NOMO-1 treated with DMSO at 0.1 percent for 48 hours (cell line): ENCODE results near the gene DNAJB14.
"Not testable (repeated sequence)": the region's sequence is repeated elsewhere in the genome, so short reads cannot be mapped to it uniquely, and the experiment has no call there.

Experiments used
- DNase-seq: peaks from one replicate; lab custom pipeline; 2025; ENCODE audit not compliant: unreplicated experiment; lab: John Stamatoyannopoulos, UW

DNAJB14 gene

DNA sequence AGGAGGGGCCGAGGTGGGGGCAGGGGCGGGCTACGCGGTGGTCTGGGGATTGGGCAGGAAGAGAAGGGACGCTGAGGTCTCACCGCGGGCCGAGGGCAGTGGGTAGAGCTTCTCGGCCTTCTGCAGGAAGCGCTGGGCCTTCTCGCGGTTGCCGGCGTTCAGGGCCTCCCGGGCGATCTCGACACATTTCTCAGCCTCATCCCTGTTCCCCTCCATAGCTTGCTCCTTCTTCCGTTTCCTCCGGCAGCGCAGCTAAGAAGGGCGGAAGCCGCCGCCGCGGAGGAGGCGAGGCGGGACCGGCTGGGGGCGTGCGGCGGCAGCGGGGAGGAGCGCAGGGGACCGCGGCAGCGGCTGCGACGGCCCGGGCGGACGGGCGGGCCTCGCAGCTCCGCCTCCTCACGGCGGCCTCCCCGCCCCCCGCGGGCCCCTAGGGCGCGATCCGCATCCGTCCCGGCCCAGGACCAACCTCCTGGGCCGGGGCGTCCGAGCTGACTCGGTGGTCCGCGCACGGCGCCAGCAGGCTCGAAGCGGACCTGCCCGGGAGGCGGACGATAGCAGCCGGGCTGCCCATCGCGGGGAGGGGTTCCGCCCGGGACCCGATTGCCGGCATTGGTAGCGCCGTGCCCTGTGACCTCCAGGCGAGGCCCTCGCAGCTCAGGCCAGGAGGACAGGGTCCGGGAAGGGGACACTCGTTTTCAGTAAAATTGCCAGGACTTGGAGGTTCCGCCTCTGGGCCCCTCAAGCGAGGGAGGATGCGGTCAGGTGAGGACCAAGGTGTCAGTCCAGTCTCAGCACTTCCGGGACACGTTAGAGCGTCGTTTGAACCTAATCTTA is at the start of gene DNAJB14:
DNAJB14 (minus strand) TSS at position 263 of the 834 bp plus-strand sequence; CDS start at position 216, 47 bp downstream.
- peak; percentile 76 for DNase-seq

DNA sequence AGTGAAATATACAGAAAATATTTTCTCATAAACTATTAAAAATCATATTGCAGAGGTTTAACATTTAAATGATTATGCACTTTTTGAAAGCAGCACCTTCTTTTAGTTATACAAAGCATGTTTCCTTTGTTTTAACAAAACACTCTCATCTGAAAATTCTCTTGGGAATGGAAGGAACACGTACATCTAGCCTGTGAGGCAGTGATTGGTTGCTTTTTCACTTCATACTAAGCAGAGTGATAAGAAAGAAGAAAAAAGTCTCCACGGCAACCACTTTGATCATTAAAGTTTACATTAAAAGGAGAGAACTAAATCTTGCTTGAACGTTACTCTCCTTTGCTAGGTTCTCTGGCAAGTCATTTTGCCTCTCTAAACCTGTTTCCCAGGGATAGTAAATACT is 45.3 kb upstream of the DNAJB14 start:
- DNase-seq = no peak

DNA sequence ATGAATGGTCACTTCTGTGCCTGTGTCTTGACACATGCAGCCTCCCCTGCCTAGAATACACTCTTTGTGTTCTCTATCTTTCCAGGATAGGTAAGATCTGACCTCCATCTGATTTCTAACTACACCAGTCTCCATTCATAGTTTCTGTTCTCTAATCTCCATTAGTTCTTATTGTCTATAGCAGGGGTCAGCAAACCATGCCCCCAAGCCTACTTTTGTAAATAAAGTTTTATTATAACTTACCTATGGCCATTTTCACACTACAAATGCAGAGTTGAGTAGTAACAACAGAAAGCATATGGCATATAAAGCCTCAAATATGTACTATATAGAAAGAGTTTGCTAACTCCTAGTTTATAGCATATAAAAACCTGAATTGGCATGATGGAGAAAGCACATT is 41.3 kb upstream of the DNAJB14 start:
- no peak for DNase-seq

GRCh38 chr4:99986792-99987191 is 40.4 kb upstream of the DNAJB14 start:
- no peak for DNase-seq

- no peak for DNase-seq
Measured at GRCh38 chr4:99983289-99983943, 37.0 kb upstream of the DNAJB14 start.

GRCh38 chr4:99979872-99980271 is 33.5 kb upstream of the DNAJB14 start:
- no peak for DNase-seq

GRCh38 chr4:99971453-99972111 is 25.2 kb upstream of the DNAJB14 start:
- DNase-seq = no peak

DNA sequence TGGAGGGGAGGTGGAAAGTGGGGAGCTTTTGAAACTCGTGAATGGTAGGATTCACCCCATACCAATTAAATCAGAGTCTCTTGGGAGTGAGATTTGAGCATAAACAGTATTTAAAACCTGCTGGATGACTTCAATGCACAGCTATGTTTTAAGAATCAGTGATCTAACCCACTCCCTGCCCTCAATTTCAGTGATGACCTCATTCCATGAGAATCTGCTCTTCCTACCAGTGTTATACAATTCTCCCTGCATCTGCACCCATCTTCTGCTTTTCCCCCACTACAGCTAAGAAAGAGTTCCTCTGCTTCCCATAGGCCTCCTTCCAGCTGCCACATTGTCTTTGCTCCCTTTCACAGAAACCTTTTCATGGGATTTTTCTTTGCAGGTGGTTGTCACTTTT is 21.9 kb upstream of the DNAJB14 start:
- no peak for DNase-seq

GRCh38 chr4:99966692-99967091 is 20.3 kb upstream of the DNAJB14 start:
- no peak for DNase-seq

GRCh38 chr4:99965674-99966350 is 19.4 kb upstream of the DNAJB14 start:
- no peak for DNase-seq

GRCh38 chr4:99965173-99965572 is 18.8 kb upstream of the DNAJB14 start:
- DNase-seq = no peak

DNA sequence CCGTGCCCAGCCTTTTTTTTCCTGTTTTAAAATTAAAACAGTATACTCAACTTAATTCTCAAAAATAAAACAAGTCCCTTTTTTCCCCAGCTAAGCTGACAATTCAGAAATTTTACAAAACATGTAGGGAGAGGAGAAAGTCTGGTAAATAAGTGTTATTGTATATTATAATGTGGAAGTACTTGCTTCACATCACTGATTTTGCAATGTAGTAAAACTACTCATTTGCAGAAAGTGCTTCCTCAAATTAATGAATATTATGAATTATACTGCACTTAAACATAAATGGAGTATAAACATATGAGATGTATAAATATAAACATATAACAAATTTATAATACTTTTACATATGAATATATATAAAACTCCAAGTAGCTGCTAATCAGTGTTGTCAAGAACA is 15.3 kb upstream of the DNAJB14 start:
- DNase-seq = peak; percentile 12

- no peak for DNase-seq
Measured at GRCh38 chr4:99960648-99961047, 14.2 kb upstream of the DNAJB14 start.

GRCh38 chr4:99958207-99958606 is 11.8 kb upstream of the DNAJB14 start:
- DNase-seq = not testable (repeated sequence)

- DNase-seq = no peak
Measured at GRCh38 chr4:99950913-99951254, 4.5 kb upstream of the DNAJB14 start.

GRCh38 chr4:99949999-99950912 is 3.8 kb upstream of the DNAJB14 start, which contains the start of gene H2AZ1:
TSS of gene H2AZ1 (minus strand) at chr4:99950275. CDS start at chr4:99950170, 105 bp downstream.
- DNase-seq = peak; percentile 97

GRCh38 chr4:99949034-99949998 is 2.9 kb upstream of the DNAJB14 start:
- DNase-seq = peak; percentile 94

DNA sequence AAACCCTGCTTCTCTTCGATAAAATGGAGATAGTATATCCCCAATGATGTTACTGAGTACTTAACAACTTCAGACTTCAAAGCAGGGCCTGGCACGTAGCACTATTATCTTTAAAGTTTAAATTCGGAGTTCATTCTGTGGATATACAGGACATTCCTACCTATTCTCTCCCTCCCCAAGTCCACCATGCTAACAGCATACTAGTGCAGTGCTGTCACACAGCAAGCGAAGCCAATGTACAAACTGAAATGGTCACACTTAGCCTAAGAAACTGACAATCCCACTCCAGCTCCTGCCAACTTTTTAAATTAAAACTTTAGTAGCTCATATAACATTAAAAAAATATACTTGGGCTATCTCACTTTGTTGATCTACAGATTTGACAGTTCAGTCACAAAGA is 1.2 kb upstream of the DNAJB14 start:
- DNase-seq = no peak

DNA sequence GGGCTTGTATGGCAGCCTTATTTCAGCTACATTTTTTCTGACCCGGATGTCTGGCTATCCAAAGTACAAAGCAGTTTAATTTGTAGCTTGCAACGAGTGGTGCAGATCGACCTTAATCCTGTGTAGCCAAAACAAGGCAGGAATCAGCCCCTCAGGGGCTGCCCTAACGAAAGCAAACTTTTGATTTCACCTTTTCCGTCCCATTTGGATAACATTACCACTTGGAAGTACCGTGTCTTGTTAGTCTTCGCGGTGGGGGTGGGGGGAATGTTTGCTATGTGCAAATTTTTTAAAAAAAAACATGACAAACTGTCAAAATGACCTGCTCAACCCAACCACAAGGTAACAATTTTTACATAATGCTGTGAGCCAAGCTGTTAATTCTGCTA is 766 bp upstream of the DNAJB14 start:
- DNase-seq = no peak
